Measurements from ENCODE around the gene KIAA1217. TPM values are rescaled to one million over a fixed set of nuclear protein-coding genes. Genes with fewer than 3 reads are reported as not detected.

Gene KIAA1217
- total RNA-seq, 1 experiment from 2014 or later: 18.6 TPM

DNA sequence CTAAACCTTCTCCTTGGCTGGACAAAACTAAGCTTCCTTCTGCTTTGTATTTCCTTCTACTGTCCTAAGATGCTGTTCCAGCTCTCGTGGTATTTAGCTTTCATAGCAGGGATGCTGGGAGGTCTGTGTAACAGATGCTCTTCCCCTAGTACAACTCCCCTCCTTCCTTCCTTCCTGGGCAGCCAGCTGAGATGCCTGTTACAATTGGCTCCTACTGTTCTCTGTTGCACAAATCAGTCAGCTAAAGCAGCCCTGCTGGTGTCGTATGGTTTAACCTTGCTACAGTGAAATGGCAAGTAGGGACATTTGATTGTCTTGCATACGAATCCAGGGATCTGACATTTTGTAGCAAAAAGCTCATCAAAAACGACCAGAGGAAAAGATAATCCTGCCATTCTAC, 371.0 kb downstream of the KIAA1217 start:
- no peak overlapping the region for H3K27ac ChIP-seq (ENCODE audit: insufficient read length, low read depth, low read length)
- H3K4me3 Mint-ChIP-seq: no peak overlapping the region
- H3K23ac ChIP-seq (ENCODE audit: insufficient read length, low read depth, low read length): no peak overlapping the region
- no peak overlapping the region for H2AK5ac ChIP-seq (ENCODE audit: insufficient read length, low read length)
- TF ChIP-seq, protein P1, sequence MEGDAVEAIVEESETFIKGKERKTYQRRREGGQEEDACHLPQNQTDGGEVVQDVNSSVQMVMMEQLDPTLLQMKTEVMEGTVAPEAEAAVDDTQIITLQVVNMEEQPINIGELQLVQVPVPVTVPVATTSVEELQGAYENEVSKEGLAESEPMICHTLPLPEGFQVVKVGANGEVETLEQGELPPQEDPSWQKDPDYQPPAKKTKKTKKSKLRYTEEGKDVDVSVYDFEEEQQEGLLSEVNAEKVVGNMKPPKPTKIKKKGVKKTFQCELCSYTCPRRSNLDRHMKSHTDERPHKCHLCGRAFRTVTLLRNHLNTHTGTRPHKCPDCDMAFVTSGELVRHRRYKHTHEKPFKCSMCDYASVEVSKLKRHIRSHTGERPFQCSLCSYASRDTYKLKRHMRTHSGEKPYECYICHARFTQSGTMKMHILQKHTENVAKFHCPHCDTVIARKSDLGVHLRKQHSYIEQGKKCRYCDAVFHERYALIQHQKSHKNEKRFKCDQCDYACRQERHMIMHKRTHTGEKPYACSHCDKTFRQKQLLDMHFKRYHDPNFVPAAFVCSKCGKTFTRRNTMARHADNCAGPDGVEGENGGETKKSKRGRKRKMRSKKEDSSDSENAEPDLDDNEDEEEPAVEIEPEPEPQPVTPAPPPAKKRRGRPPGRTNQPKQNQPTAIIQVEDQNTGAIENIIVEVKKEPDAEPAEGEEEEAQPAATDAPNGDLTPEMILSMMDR (conservative IDR thresholded peaks at IDR 0.05): 0 out of 3 replicates have a peak, but pooled peaks have one; percentile 4
- no peak overlapping the region for H2BK5ac ChIP-seq (ENCODE audit: insufficient read length, low read length)
- no peaks in the 10 kb centered on the region for H3K9me3 Mint-ChIP-seq
- no peak overlapping the region for H2BK120ac ChIP-seq (ENCODE audit: low read depth, low read length, poor library complexity, severe bottlenecking)
- no peaks in the 10 kb centered on the region for H4K20me1 ChIP-seq (ENCODE audit: control insufficient read depth, insufficient read depth, insufficient read length)
- no peaks in the 10 kb centered on the region for H3K79me2 ChIP-seq (ENCODE audit: insufficient read depth, low read length)
- H3K79me1 ChIP-seq (ENCODE audit: insufficient read depth, low read depth, low read length, poor library complexity, severe bottlenecking): no peaks in the 10 kb centered on the region
- no peak overlapping the region for H3K14ac ChIP-seq (ENCODE audit: insufficient read depth, low read length)
- no peak overlapping the region for H3T11ph ChIP-seq (ENCODE audit: low read length)
- peak overlapping the region in 1 of 3 experiments; percentile 91; a peak in 4 of 7 replicates for H3K27ac Mint-ChIP-seq
- no peaks in the 10 kb centered on the region for H3K27me3 Mint-ChIP-seq (ENCODE audit: low read depth)
- no peak overlapping the region for H3K9ac ChIP-seq (ENCODE audit: extremely low read depth, insufficient read length, low read length)
- peaks cover 3 to 10% (median 8%) of the 10 kb centered on the region in 3 experiments; a peak in 5 of 7 replicates for H3K36me3 Mint-ChIP-seq (ENCODE audit: insufficient read depth in 1 of 3, low read depth in 3 of 3)
- no peak overlapping the region for H4K8ac ChIP-seq (replicated peaks; ENCODE audit: insufficient read length, low read depth, low read length)
- H2AFZ ChIP-seq (ENCODE audit: low read length): no peak overlapping the region
- no peaks in the 10 kb centered on the region for H3K9me3 ChIP-seq (ENCODE audit: control insufficient read depth, low read depth, low read length)
- H2BK15ac ChIP-seq (ENCODE audit: low read depth, low read length): no peak overlapping the region
- DNase-seq: peak; percentile 45
- H3K4me1 ChIP-seq (ENCODE audit: insufficient read depth, low read length): no peaks in the 10 kb centered on the region; the same call in 1 of the 2 replicates
- no peak overlapping the region for H3K18ac ChIP-seq (ENCODE audit: insufficient read length, low read depth, low read length)
- no peak overlapping the region for H4K91ac ChIP-seq (ENCODE audit: insufficient read length, low read depth, low read length)
- no peaks in the 10 kb centered on the region for H3K23me2 ChIP-seq (ENCODE audit: insufficient read length, low read depth, low read length, poor library complexity, severe bottlenecking)
- H2BK12ac ChIP-seq (ENCODE audit: insufficient read length, low read depth, low read length): no peak overlapping the region
- peaks cover 11 to 20% of the 10 kb centered on the region in 2 experiments for H3K4me1 Mint-ChIP-seq
- H2BK20ac ChIP-seq (ENCODE audit: low read depth, low read length, poor library complexity, severe bottlenecking): no peak overlapping the region
- no peak overlapping the region for H3K4ac ChIP-seq (ENCODE audit: low read depth, low read length)
- no peak overlapping the region for H3K4me2 ChIP-seq (ENCODE audit: insufficient read depth, insufficient read length, low read length)
- H3K27me3 ChIP-seq (ENCODE audit: insufficient read depth, low read length): no peaks in the 10 kb centered on the region
- H3K56ac ChIP-seq (ENCODE audit: insufficient read length, low read depth, low read length): no peak overlapping the region
- WGBS (ENCODE audit: extremely low coverage, insufficient read length, low lambda C conversion rate): no CpG with 5 or more reads among the region's 4 CpGs
- H4K5ac ChIP-seq (ENCODE audit: insufficient read length, low read depth, low read length): no peak overlapping the region

All from H9 (cell line).